ENCODE data around the gene MYO3B.

Gene MYO3B

DNA sequence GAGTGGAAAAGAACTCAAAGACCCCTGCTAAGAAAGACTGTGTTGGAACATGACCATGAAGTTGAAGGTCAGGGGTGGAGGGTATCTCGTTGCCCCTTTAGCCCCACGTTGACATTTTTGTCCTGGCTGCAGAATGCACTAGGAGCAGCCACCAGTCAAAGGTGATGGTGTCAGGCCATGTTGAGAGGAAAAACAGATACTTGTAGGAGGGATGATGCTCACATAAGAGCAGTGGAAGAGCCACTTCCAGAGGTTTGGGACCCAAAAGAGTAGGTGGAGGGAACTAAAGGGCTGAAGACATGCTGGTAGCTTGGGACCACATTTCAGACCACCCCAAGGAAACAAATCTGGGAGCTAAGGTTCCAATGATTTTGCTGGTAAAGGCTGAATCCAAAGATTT lies 159.0 kb downstream of the MYO3B start:
- Histone ChIP-seq H3K18ac (ENCODE audit: low read length) (no peak overlapping the region), H3K27ac (ENCODE audit: low read depth, low read length) (no peak overlapping the region), H3K9me3 (ENCODE audit: insufficient read depth, low read depth, low read length) (no peaks in the 10 kb centered on the region), H3K23ac (ENCODE audit: low read length) (no peak overlapping the region), H3K79me2 (ENCODE audit: control insufficient read depth, insufficient read depth, low read length, poor library complexity) (no peaks in the 10 kb centered on the region), H2BK120ac (ENCODE audit: insufficient read depth, low read length, poor library complexity) (no peak overlapping the region), H4K12ac (ENCODE audit: low read depth, low read length) (no peak overlapping the region), H3K4me2 (ENCODE audit: low read length) (no peak overlapping the region), H2AK5ac (ENCODE audit: low read length) (no peak overlapping the region), H3K9ac (ENCODE audit: low read length) (no peak overlapping the region), H4K91ac (ENCODE audit: low read depth, low read length) (no peak overlapping the region), H3K36me3 (ENCODE audit: control insufficient read depth in 1 of 2, insufficient read depth in 2 of 2, low read length in 2 of 2) (no peaks in the 10 kb centered on the region), H3K14ac (ENCODE audit: low read length) (no peak overlapping the region), H4K8ac (ENCODE audit: low read depth, low read length) (no peak overlapping the region), H2AFZ (ENCODE audit: insufficient read depth, low read length, poor library complexity) (no peak overlapping the region), H3K27me3 (ENCODE audit: insufficient read depth, low read length) (no peaks in the 10 kb centered on the region), H3K4me1 (ENCODE audit: control insufficient read depth in 1 of 2, insufficient read depth in 2 of 2, low read length in 2 of 2) (no peaks in the 10 kb centered on the region), H3K79me1 (ENCODE audit: low read length) (no peaks in the 10 kb centered on the region), H2BK12ac (ENCODE audit: low read length) (no peak overlapping the region), H2BK5ac (ENCODE audit: low read depth, low read length, poor library complexity) (no peak overlapping the region), H3K4ac (ENCODE audit: low read depth, low read length) (no peak overlapping the region), H3K4me3 (ENCODE audit: low read depth, low read length) (no peak overlapping the region)
- no CpG with 5 or more reads among the region's 2 CpGs for WGBS (ENCODE audit: extremely low coverage, insufficient coverage, insufficient read length)
- DNase-seq = no peak

DNA sequence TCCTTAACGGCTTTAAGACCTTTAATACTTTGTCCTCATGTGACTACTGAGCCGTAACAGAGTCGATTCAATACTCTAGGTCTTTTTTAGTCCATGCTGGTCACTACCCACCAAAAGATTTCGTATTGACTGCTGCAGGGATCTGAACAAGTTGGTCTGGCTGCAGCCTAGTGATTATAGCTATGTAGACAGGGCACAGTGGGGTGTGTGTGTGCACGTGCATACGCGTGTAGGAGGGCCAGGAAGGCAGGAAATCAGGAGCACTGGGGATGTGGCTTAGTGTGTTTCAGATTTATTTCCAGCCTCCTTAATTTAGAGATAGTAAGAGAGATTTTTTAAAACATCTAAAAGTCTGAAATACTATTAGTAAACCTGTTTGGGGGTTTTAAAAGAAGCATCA lies 161.4 kb downstream of the MYO3B start:
- H2BK12ac ChIP-seq (ENCODE audit: low read length) = no peak overlapping the region
- no peak overlapping the region for H2BK5ac ChIP-seq (ENCODE audit: low read depth, low read length, poor library complexity)
- H3K36me3 ChIP-seq (ENCODE audit: control insufficient read depth in 1 of 2, insufficient read depth in 2 of 2, low read length in 2 of 2) = no peaks in the 10 kb centered on the region
- no peaks in the 10 kb centered on the region for H3K9me3 ChIP-seq (ENCODE audit: insufficient read depth, low read depth, low read length)
- no peak overlapping the region for H3K9ac ChIP-seq (ENCODE audit: low read length)
- no peaks in the 10 kb centered on the region for H3K4me1 ChIP-seq (ENCODE audit: control insufficient read depth in 1 of 2, insufficient read depth in 2 of 2, low read length in 2 of 2)
- H3K27me3 ChIP-seq (ENCODE audit: insufficient read depth, low read length) = no peaks in the 10 kb centered on the region
- no peak overlapping the region for H2AFZ ChIP-seq (ENCODE audit: insufficient read depth, low read length, poor library complexity)
- no peak overlapping the region for H3K4me2 ChIP-seq (ENCODE audit: low read length)
- H4K91ac ChIP-seq (ENCODE audit: low read depth, low read length) = no peak overlapping the region
- no peak overlapping the region for H3K23ac ChIP-seq (ENCODE audit: low read length)
- no peak overlapping the region for H2BK120ac ChIP-seq (ENCODE audit: insufficient read depth, low read length, poor library complexity)
- H3K14ac ChIP-seq (ENCODE audit: low read length) = no peak overlapping the region
- WGBS (ENCODE audit: extremely low coverage, insufficient coverage, insufficient read length) = no CpG with 5 or more reads among the region's 7 CpGs
- H2AK5ac ChIP-seq (ENCODE audit: low read length) = no peak overlapping the region
- no peak overlapping the region for H3K4me3 ChIP-seq (ENCODE audit: low read depth, low read length)
- no peak for DNase-seq
- H4K8ac ChIP-seq (ENCODE audit: low read depth, low read length) = no peak overlapping the region
- no peak overlapping the region for H4K12ac ChIP-seq (ENCODE audit: low read depth, low read length)
- H3K18ac ChIP-seq (ENCODE audit: low read length) = no peak overlapping the region
- no peak overlapping the region for H3K27ac ChIP-seq (ENCODE audit: low read depth, low read length)
- H3K4ac ChIP-seq (ENCODE audit: low read depth, low read length) = no peak overlapping the region
- no peaks in the 10 kb centered on the region for H3K79me1 ChIP-seq (ENCODE audit: low read length)
- no peaks in the 10 kb centered on the region for H3K79me2 ChIP-seq (ENCODE audit: control insufficient read depth, insufficient read depth, low read length, poor library complexity)

DNA sequence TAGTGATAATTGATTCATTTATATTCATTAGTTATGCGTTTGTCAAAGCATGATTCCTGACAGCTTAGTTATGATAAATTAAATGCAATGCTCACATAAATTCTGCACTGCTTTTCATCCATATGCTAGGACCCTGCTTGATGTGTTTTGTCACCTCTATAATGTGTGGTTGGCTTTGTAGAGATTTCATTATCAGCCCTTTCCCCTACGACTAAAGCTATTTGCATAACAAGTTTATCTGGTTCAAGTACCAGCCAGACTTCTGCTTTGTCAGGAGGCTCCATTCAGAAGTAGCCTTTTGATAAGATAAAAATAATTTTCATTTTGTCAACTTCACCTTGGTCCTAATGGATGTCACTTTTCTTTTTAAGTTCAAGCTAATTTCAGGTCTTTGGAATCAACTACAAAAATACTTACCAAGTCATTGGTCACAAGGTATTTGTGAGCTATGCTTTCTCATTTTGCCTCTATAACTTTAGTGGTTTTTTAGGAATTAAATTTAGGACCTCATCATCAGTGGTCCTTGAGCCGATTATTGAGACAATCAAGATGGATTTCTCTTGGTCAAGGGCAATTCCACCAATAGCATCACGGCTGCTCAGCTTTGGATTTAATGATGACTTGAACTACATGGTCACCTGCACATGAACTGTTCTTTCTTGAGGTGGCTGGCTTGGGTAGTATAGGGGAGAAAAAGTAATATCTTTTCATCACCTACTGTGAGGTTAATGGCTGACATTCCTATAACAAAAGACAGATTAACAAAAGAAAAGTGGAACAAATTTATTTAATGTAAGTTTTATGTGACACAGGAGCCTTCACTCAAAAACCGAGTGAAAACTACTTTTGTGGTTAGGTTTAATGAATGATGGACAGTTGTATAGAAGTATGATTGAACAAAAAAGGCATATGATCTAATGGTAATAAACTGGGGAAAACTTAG lies 162.1 kb downstream of the MYO3B start:
- H4K8ac ChIP-seq (ENCODE audit: low read depth, low read length) = no peak overlapping the region
- H3K14ac ChIP-seq (ENCODE audit: low read length) = no peak overlapping the region
- no peak overlapping the region for H3K9ac ChIP-seq (ENCODE audit: low read length)
- H2BK12ac ChIP-seq (ENCODE audit: low read length) = no peak overlapping the region
- no peaks in the 10 kb centered on the region for H3K27me3 ChIP-seq (ENCODE audit: insufficient read depth, low read length)
- H3K4me2 ChIP-seq (ENCODE audit: low read length) = no peak overlapping the region
- no peak overlapping the region for H3K23ac ChIP-seq (ENCODE audit: low read length)
- H3K4ac ChIP-seq (ENCODE audit: low read depth, low read length) = no peak overlapping the region
- H3K79me2 ChIP-seq (ENCODE audit: control insufficient read depth, insufficient read depth, low read length, poor library complexity) = no peaks in the 10 kb centered on the region
- no peaks in the 10 kb centered on the region for H3K4me1 ChIP-seq (ENCODE audit: control insufficient read depth in 1 of 2, insufficient read depth in 2 of 2, low read length in 2 of 2)
- H3K4me3 ChIP-seq (ENCODE audit: low read depth, low read length) = no peak overlapping the region
- H3K79me1 ChIP-seq (ENCODE audit: low read length) = no peaks in the 10 kb centered on the region
- DNase-seq = peak in 1 of 2 donors; percentile 17
- H4K91ac ChIP-seq (ENCODE audit: low read depth, low read length) = no peak overlapping the region
- no peak overlapping the region for H2BK5ac ChIP-seq (ENCODE audit: low read depth, low read length, poor library complexity)
- H3K27ac ChIP-seq (ENCODE audit: low read depth, low read length) = no peak overlapping the region
- H2AFZ ChIP-seq (ENCODE audit: insufficient read depth, low read length, poor library complexity) = no peak overlapping the region
- no peak overlapping the region for H3K18ac ChIP-seq (ENCODE audit: low read length)
- H3K9me3 ChIP-seq (ENCODE audit: insufficient read depth, low read depth, low read length) = no peaks in the 10 kb centered on the region
- no peak overlapping the region for H2AK5ac ChIP-seq (ENCODE audit: low read length)
- WGBS (ENCODE audit: extremely low coverage, insufficient coverage, insufficient read length) = no CpG with 5 or more reads among the region's 5 CpGs
- no peak overlapping the region for H2BK120ac ChIP-seq (ENCODE audit: insufficient read depth, low read length, poor library complexity)
- no peaks in the 10 kb centered on the region for H3K36me3 ChIP-seq (ENCODE audit: control insufficient read depth in 1 of 2, insufficient read depth in 2 of 2, low read length in 2 of 2)
- no peak overlapping the region for H4K12ac ChIP-seq (ENCODE audit: low read depth, low read length)

DNA sequence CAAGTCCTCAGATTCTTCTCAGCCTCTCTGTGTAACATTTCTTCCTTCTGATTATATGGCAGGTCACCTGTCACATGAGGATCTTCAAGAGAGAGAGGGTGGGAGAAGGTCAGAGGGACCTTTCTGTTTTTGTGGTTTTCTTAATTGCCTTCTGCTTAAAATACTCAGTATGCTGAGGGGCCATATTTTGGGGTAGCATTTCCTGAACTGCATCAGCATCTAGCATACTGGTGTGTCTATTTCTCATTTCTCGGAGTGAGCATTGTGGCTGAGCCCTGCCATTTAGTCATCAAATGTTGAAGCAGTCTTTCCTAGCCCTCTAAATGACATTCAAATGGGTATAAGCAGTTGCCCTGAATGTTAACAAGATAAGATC lies 162.7 kb downstream of the MYO3B start:
- H4K91ac ChIP-seq (ENCODE audit: low read depth, low read length) = no peak overlapping the region
- no peak overlapping the region for H3K4me3 ChIP-seq (ENCODE audit: low read depth, low read length)
- H3K9me3 ChIP-seq (ENCODE audit: insufficient read depth, low read depth, low read length) = no peaks in the 10 kb centered on the region
- no peak overlapping the region for H3K4ac ChIP-seq (ENCODE audit: low read depth, low read length)
- no peak overlapping the region for H3K23ac ChIP-seq (ENCODE audit: low read length)
- H3K4me2 ChIP-seq (ENCODE audit: low read length) = no peak overlapping the region
- H3K36me3 ChIP-seq (ENCODE audit: control insufficient read depth in 1 of 2, insufficient read depth in 2 of 2, low read length in 2 of 2) = no peaks in the 10 kb centered on the region
- H2BK120ac ChIP-seq (ENCODE audit: insufficient read depth, low read length, poor library complexity) = no peak overlapping the region
- WGBS (ENCODE audit: extremely low coverage, insufficient coverage, insufficient read length) = no CpG with 5 or more reads among the region's 1 CpG
- no peak overlapping the region for H2BK5ac ChIP-seq (ENCODE audit: low read depth, low read length, poor library complexity)
- no peak overlapping the region for H3K9ac ChIP-seq (ENCODE audit: low read length)
- no peak overlapping the region for H4K12ac ChIP-seq (ENCODE audit: low read depth, low read length)
- H3K4me1 ChIP-seq (ENCODE audit: control insufficient read depth in 1 of 2, insufficient read depth in 2 of 2, low read length in 2 of 2) = no peaks in the 10 kb centered on the region
- no peaks in the 10 kb centered on the region for H3K27me3 ChIP-seq (ENCODE audit: insufficient read depth, low read length)
- no peak overlapping the region for H2BK12ac ChIP-seq (ENCODE audit: low read length)
- no peak overlapping the region for H3K14ac ChIP-seq (ENCODE audit: low read length)
- H3K27ac ChIP-seq (ENCODE audit: low read depth, low read length) = no peak overlapping the region
- no peak overlapping the region for H3K18ac ChIP-seq (ENCODE audit: low read length)
- H3K79me1 ChIP-seq (ENCODE audit: low read length) = no peaks in the 10 kb centered on the region
- no peak for DNase-seq
- H3K79me2 ChIP-seq (ENCODE audit: control insufficient read depth, insufficient read depth, low read length, poor library complexity) = no peaks in the 10 kb centered on the region
- H4K8ac ChIP-seq (ENCODE audit: low read depth, low read length) = no peak overlapping the region
- H2AK5ac ChIP-seq (ENCODE audit: low read length) = no peak overlapping the region
- no peak overlapping the region for H2AFZ ChIP-seq (ENCODE audit: insufficient read depth, low read length, poor library complexity)

Measured in trophoblast cell (in vitro differentiated cells and primary cell).